Pancreas (tissue), 10 donors: ENCODE data around the gene C22orf39. TPM values are rescaled to one million over a fixed set of nuclear protein-coding genes. Genes with fewer than 3 reads are reported as not detected.

Experiments used
- ATAC-seq, 4 donors: fragments of 200-7000 bp; cut with Tn5 transposase; one replicate each; pipeline versions ENCODE4 v1.8.0 to v1.9.1; 2020; ENCODE audit warnings: mild to moderate bottlenecking in 4 of 4, moderate library complexity in 4 of 4
- DNase-seq, 6 donors: peaks; one replicate each; pipeline ENCODE4 v3.0.0-alpha.2; 2020
- FAIRE-seq: peaks from 2 replicates; lab custom pipeline; 2012; peaks lifted over from hg19 to GRCh38; lab: Jason Lieb, UNC
- H3K27ac ChIP-seq, 4 donors: fragments of 200-600 bp; sonication (generic); 1 replicate in 3 of 4; 2 replicates in 1 of 4; pipeline versions ENCODE4 v1.5.0 to v1.8.0; 2020
- H3K27me3 ChIP-seq, 4 donors: fragments of 200-600 bp; one replicate each; pipeline ENCODE4 v1.8.0; 2021
- H3K36me3 ChIP-seq, 3 donors: fragments of 200-600 bp; sonication (generic) in 1 of 3; one replicate each; pipeline versions ENCODE4 v1.5.0 to v1.8.0; 2020 to 2021
- H3K4me1 ChIP-seq, 3 donors: fragments of 200-600 bp; one replicate each; pipeline ENCODE4 v1.8.0; 2021
- H3K4me3 ChIP-seq, 4 donors: fragments of 200-600 bp; sonication (generic) in 2 of 4; one replicate each; pipeline versions ENCODE4 v1.5.0 to v1.8.0; 2020 to 2021
- H3K9me3 ChIP-seq, 4 donors: fragments of 200-600 bp; one replicate each; pipeline ENCODE4 v1.8.0; 2021
- WGBS, 2 donors: extraction: QIAGEN DNeasy Blood & Tissue Kit; methylation state at CpG; one replicate each; pipeline ENCODE4 v1.1.7; 2013; 5-methylcytosine and 5-hydroxymethylcytosine counted together
- intact Hi-C, 3 donors: fragments of 100-400 bp; cut with DNase I; formaldehyde crosslinking; loops; one replicate each; pipeline versions ENCODE4 v1.11.1 to v1.14.2; 2022
- polyA plus RNA-seq, 2 donors: library from polyadenylated mRNA; stranded (reverse); fragments of 200-250 nt; gene quantifications; one replicate each; pipeline ENCODE4 v1.2.3, GENCODE V29; 2013
- total RNA-seq, 6 donors: library from RNA; stranded (reverse); fragmentation: NEBNext Ultra II Directional in 4 of 6; extraction: Animal tissue kit (Norgen Biotek cat#: 25700) in 4 of 6; gene quantifications; one replicate each; pipeline versions ENCODE4 v1.2.1 to v1.2.4, GENCODE V29; 2021 to 2023
- TF ChIP-seq, protein P1 (sequence below), 4 donors: fragments of 200-600 bp; sonication (generic) in 3 of 4; IDR thresholded peaks; one replicate each; pipeline versions ENCODE4 v1.5.0 to v1.8.0; 2021; ENCODE audit warnings: antibody characterized with exemption in 4 of 4
- donor health status: healthy with polysubstance abuse.
- donor health status: DM: no; HTN: no; CAD: no; lungs with moderate emphysema.
- donor health status: DM: no; HTN: no; CAD: no.
- donor health status: control.
- donor health status: control.
- donor health status: Bipolar disorder and iron deficiency.
- donor health status: DM: yes; HTN: yes; CAD: no.
- donor health status: DM: no; HTN: no; CAD: no.
- donor health status: DM: no; HTN: no; CAD: no.
- donor health status: DM: yes; HTN: yes; CAD: no.

Gene C22orf39
- total and polyA plus RNA-seq, 8 donors: 13.3 to 23.1 (median 19.5) TPM

DNA sequence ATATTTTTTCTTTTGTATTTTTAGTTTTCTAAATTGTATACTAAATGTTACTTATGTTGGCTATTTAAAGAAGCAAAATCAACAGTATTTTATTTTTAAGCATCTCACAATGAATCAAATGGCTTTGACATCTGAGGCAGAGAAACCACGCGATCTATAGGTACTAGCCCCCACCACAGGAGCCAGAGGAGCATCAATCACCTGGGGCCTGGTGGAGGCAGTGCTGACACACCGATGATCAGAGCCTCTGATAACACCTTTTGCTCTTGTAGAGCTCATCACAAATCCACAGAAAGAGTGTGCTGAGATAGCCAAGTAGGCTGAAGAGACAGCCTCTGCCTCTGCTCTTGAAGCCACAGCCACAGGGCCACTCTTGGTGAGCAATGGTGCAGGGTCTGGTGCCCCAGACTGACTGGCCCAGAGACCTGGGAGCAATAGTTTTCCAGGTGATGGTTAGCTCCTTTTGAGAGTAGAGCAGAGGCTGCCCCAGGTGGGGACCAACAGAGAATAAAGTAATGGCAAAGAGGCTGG, 41.2 kb downstream of the C22orf39 start:
- FAIRE-seq: no peak
- no peak for DNase-seq
- intact Hi-C loops: no loop called here
- peaks cover 0 to 6% (median 0%) of the 10 kb centered on the region in 3 donors for H3K36me3 ChIP-seq
- H3K9me3 ChIP-seq: no peaks in the 10 kb centered on the region
- no peak overlapping the region for H3K27ac ChIP-seq
- TF ChIP-seq, protein P1, sequence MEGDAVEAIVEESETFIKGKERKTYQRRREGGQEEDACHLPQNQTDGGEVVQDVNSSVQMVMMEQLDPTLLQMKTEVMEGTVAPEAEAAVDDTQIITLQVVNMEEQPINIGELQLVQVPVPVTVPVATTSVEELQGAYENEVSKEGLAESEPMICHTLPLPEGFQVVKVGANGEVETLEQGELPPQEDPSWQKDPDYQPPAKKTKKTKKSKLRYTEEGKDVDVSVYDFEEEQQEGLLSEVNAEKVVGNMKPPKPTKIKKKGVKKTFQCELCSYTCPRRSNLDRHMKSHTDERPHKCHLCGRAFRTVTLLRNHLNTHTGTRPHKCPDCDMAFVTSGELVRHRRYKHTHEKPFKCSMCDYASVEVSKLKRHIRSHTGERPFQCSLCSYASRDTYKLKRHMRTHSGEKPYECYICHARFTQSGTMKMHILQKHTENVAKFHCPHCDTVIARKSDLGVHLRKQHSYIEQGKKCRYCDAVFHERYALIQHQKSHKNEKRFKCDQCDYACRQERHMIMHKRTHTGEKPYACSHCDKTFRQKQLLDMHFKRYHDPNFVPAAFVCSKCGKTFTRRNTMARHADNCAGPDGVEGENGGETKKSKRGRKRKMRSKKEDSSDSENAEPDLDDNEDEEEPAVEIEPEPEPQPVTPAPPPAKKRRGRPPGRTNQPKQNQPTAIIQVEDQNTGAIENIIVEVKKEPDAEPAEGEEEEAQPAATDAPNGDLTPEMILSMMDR (IDR thresholded peaks at IDR 0.05): no peak
- 91 to 93% methylated on average over 3 of the region's 3 CpGs for WGBS, 2 donors
- no peak for ATAC-seq
- H3K4me3 ChIP-seq: no peak overlapping the region
- no peaks in the 10 kb centered on the region for H3K27me3 ChIP-seq
- H3K4me1 ChIP-seq: peaks cover 0 to 6% (median 0%) of the 10 kb centered on the region in 3 donors

DNA sequence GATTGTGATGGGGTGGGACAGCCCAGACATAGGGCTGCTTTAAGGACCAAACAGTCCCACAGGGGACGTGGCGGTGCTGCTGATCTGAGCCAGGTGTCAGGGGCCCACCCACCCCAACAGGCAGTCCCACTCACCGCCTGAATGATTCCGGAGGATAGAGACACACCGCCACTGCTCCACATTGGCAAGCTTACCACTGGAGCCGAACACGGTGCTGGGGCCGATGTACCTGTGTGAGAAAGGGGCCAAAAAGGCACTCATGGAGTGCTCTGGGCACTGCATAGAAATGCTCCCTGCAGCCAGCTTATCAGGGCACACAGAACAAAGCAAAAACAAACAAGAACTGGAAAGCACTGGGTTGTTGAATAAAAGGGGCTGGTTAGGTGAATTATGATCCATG, 41.9 kb downstream of the C22orf39 start:
- no peaks in the 10 kb centered on the region for H3K9me3 ChIP-seq
- H3K27ac ChIP-seq: no peak overlapping the region
- H3K4me1 ChIP-seq: peaks cover 0 to 6% (median 0%) of the 10 kb centered on the region in 3 donors
- DNase-seq: no peak
- H3K27me3 ChIP-seq: no peaks in the 10 kb centered on the region
- WGBS, 2 donors: 69 to 71% methylated on average over 8 of the region's 8 CpGs
- FAIRE-seq: no peak
- TF ChIP-seq, protein P1 (IDR thresholded peaks at IDR 0.05): no peak
- H3K4me3 ChIP-seq: no peak overlapping the region
- intact Hi-C loops: no loop called here
- peaks cover 0 to 6% (median 0%) of the 10 kb centered on the region in 3 donors for H3K36me3 ChIP-seq
- peak in 3 of 4 donors; percentile 22 to 33 (median 30) for ATAC-seq

DNA sequence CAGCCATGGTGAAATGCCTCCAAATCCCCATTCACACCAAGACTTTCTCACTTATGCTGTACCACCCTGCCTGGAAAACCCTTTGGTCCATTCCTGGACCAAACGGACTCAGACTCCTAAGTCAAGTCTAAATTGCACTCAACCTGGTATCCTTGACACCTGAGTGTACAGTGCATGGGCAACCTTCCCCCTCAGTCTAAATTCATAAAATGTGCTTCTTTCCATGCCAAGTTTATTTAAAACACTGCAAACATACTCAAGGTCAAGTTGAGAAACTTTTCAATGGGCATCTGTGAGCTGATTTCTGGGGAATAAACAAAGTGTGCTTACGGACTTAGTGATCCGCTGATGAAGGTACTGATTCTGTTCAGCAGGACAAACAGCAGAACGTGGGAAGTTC, 42.4 kb downstream of the C22orf39 start:
- ATAC-seq (peak; percentile 32 to 81 (median 66)), DNase-seq (no peak), FAIRE-seq (no peak)
- H3K4me1 ChIP-seq: peaks cover 0 to 6% (median 0%) of the 10 kb centered on the region in 3 donors
- H3K27ac ChIP-seq: no peak overlapping the region
- WGBS, 2 donors: 36 to 40% methylated on average over 4 of the region's 4 CpGs
- peaks cover 0 to 6% (median 0%) of the 10 kb centered on the region in 3 donors for H3K36me3 ChIP-seq
- TF ChIP-seq, protein P1 (IDR thresholded peaks at IDR 0.05): no peak
- H3K27me3 ChIP-seq: no peaks in the 10 kb centered on the region
- H3K9me3 ChIP-seq: no peaks in the 10 kb centered on the region
- H3K4me3 ChIP-seq: no peak overlapping the region
- intact Hi-C loops: no loop called here

DNA sequence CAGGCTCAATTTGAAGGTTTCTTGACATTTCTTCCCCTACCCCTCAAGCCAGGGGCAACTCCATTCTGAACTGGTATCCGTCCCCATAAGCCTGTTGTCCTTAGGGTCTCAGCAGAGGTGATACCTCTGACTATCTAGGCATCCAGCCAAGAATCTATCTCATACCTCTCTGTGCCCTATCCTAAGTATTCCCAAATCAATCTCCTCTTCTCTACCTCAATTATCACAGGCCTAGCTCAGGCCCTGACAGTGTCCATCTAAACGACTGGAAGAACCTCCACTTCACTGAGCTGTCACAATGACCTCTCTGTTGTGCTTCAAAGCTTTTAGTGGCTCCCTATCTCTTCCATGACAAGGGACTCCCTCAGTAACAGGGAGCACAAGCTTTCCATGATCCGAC, 42.8 kb downstream of the C22orf39 start:
- ATAC-seq (no peak), FAIRE-seq (no peak), DNase-seq (no peak)
- Histone ChIP-seq H3K4me3 (no peak overlapping the region), H3K4me1 (peaks cover 0 to 6% (median 0%) of the 10 kb centered on the region in 3 donors), H3K27me3 (no peaks in the 10 kb centered on the region), H3K36me3 (peaks cover 0 to 6% (median 0%) of the 10 kb centered on the region in 3 donors), H3K9me3 (no peaks in the 10 kb centered on the region), H3K27ac (no peak overlapping the region)
- 83 to 86% methylated on average over 3 of the region's 3 CpGs for WGBS, 2 donors
- intact Hi-C loops: no loop called here
- TF ChIP-seq, protein P1 (IDR thresholded peaks at IDR 0.05): no peak

DNA sequence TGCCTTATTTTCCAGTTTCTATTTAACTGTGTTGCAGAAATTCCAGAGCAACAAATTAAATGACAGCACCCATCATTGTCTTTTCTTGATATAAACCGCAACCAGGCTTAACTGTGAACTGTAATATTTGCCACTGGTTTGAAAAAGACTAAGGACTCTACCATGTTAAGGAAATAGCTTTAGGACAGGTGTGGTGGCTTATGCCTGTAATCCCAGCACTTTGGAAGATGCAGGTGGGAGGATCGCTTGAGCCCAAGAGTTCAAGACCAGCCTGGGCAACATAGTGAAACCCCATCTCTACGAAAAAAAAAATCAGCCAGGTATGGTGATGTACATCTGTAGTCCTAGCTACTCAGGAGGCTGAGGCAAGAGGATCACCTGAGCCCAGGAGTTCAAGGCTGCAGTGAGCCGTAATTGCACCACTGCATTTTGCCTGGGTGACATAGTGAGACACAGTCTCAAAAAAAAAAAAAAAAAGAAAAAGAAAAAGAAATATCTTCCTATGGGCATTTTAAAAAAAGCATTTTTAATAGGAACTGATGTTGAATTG, 44.8 kb downstream of the C22orf39 start:
- FAIRE-seq (no peak), ATAC-seq (no peak), DNase-seq (no peak)
- WGBS, 2 donors: 97% methylated on average over 4 of the region's 4 CpGs
- TF ChIP-seq, protein P1 (IDR thresholded peaks at IDR 0.05): no peak
- Histone ChIP-seq H3K9me3 (no peaks in the 10 kb centered on the region), H3K36me3 (peaks cover 0 to 13% (median 0%) of the 10 kb centered on the region in 3 donors), H3K4me3 (no peak overlapping the region), H3K27ac (no peak overlapping the region), H3K27me3 (no peaks in the 10 kb centered on the region), H3K4me1 (peaks cover 0 to 6% (median 0%) of the 10 kb centered on the region in 3 donors)
- intact Hi-C loops: no loop called here
